Stomach (tissue), 4 donors: Measurements from ENCODE around the gene CASP7.

Experiments used
- CTCF ChIP-seq, 7 experiments: fragments of 450-650 bp in 4 of 7; fragments of 200-600 bp in 3 of 7; sonication (generic) in 3 of 7; IDR thresholded peaks; one replicate each; pipeline ENCODE4 v1.5.1; 2016 to 2019; ENCODE audit warnings: antibody characterized with exemption in 7 of 7, control low read depth in 2 of 7, mild to moderate bottlenecking in 1 of 7
- POLR2A ChIP-seq, 4 donors: fragments of 450-650 bp; IDR thresholded peaks; one replicate each; pipeline ENCODE4 v1.6.1; 2016; ENCODE audit warnings: antibody characterized with exemption in 4 of 4, control low read depth in 2 of 4, mild to moderate bottlenecking in 1 of 4, moderate library complexity in 1 of 4
- POLR2AphosphoS5 ChIP-seq, 3 donors: sonication (generic); formaldehyde crosslinking; IDR thresholded peaks; one replicate each; pipeline ENCODE4 v1.6.1; 2016; ENCODE audit warnings: antibody characterized with exemption in 3 of 3

GRCh38 chr10:113742466-113742865 lies 62.8 kb downstream of the CASP7 start:
- TF ChIP-seq CTCF (IDR thresholded peaks at IDR 0.05): no peak
- no peak for TF ChIP-seq POLR2A (IDR thresholded peaks at IDR 0.05)
- TF ChIP-seq POLR2AphosphoS5 (IDR thresholded peaks at IDR 0.05): no peak
